Natural killer cell (primary cell): ENCODE data around the gene LUC7L. TPM values are rescaled to one million over a fixed set of nuclear protein-coding genes. Genes with fewer than 3 reads are reported as not detected.

ENCODE experiments used
- ATAC-seq, 3 donors: fragments of 150-1000 bp in 2 of 3; fragments of 200-7000 bp in 1 of 3; cut with Tn5 transposase; 1 replicate in 1 of 3; 2 replicates in 2 of 3; pipeline ENCODE4 v1.10.0; 2021; ENCODE audit warnings: mild to moderate bottlenecking in 2 of 3, moderate library complexity in 2 of 3
- DNase-seq, 2 donors: peaks; one replicate each; pipeline versions ENCODE4 v3.0.0 to v3.0.0-alpha.2; 2013 to 2021; ENCODE audit warnings: mixed read lengths in 1 of 2
- H3K27ac ChIP-seq: one replicate; pipeline ENCODE4 v1.5.1; 2013; ENCODE audit warnings: mild to moderate bottlenecking, low read length
- H3K27me3 ChIP-seq: one replicate; pipeline ENCODE4 v1.6.1; 2013; ENCODE audit warnings: low read length; ENCODE audit not compliant: control insufficient read depth, insufficient read depth
- H3K36me3 ChIP-seq: one replicate; pipeline ENCODE4 v1.6.1; 2013; ENCODE audit warnings: low read length; ENCODE audit not compliant: control insufficient read depth, insufficient read depth
- H3K4me1 ChIP-seq: one replicate; pipeline ENCODE4 v1.6.1; 2013; ENCODE audit warnings: low read length; ENCODE audit not compliant: control insufficient read depth, insufficient read depth
- H3K4me3 ChIP-seq: one replicate; pipeline ENCODE4 v1.5.1; 2013; ENCODE audit warnings: low read length
- H3K9me3 ChIP-seq: one replicate; pipeline ENCODE4 v1.6.1; 2013; ENCODE audit warnings: low read length; ENCODE audit not compliant: control insufficient read depth, insufficient read depth
- H3K27ac Mint-ChIP-seq, 2 donors: one replicate each; pipeline ENCODE4 v1.8.0; 2022; ENCODE audit warnings: mild to moderate bottlenecking in 2 of 2, mixed read lengths in 2 of 2, moderate library complexity in 1 of 2
- H3K27me3 Mint-ChIP-seq, 2 donors: one replicate each; pipeline ENCODE4 v1.8.0; 2022; ENCODE audit warnings: low read depth in 2 of 2, mixed read lengths in 2 of 2
- H3K36me3 Mint-ChIP-seq: one replicate; pipeline ENCODE4 v1.8.0; 2022; ENCODE audit warnings: mixed read lengths
- H3K4me1 Mint-ChIP-seq, 2 donors: one replicate each; pipeline ENCODE4 v1.8.0; 2022; ENCODE audit warnings: mixed read lengths in 2 of 2
- H3K4me3 Mint-ChIP-seq: one replicate; pipeline ENCODE4 v1.8.0; 2022; ENCODE audit warnings: mild to moderate bottlenecking, moderate library complexity, mixed read lengths
- H3K9me3 Mint-ChIP-seq, 2 donors: one replicate each; pipeline ENCODE4 v1.8.0; 2022; ENCODE audit warnings: mixed read lengths in 2 of 2
- CTCF ChIP-seq: fragments of 200-600 bp; IDR thresholded peaks from one replicate; pipeline ENCODE4 v1.8.0; 2022; ENCODE audit warnings: antibody characterized with exemption
- WGBS: methylation state at CpG from one replicate; pipeline ENCODE4 v1.1.7; 2013; ENCODE audit warnings: missing lambda C conversion rate; ENCODE audit not compliant: insufficient coverage; 5-methylcytosine and 5-hydroxymethylcytosine counted together
- intact Hi-C: fragments of 100-400 bp; cut with micrococcal nuclease; formaldehyde crosslinking; loops from one replicate; pipeline ENCODE4 v1.14.2; 2022
- total RNA-seq, 4 donors: library from RNA; stranded (reverse); fragments of 120-200 nt in 1 of 4; gene quantifications; one replicate each; pipeline versions ENCODE4 v1.2.3 to v1.2.4, GENCODE V29; 2013 to 2022

Gene LUC7L
- total RNA-seq, 3 donors from 2014 or later (not counting 1 experiment from before 2014, with no cell fraction given): 129 to 168 (median 153) TPM

- H3K4me1 ChIP-seq: peaks cover 11% of the 10 kb centered on the region
- H3K27ac Mint-ChIP-seq: no peak within 1 kb of the TSS
- 81% methylated on average over 15 of the region's 17 CpGs for WGBS
- no peaks in the 10 kb centered on the region for H3K9me3 ChIP-seq
- no peak within 1 kb of the TSS for H3K4me3 Mint-ChIP-seq
- peaks cover 10% of the 10 kb centered on the region in 2 donors for H3K4me1 Mint-ChIP-seq
- H3K4me3 ChIP-seq: no peak within 1 kb of the TSS
- TF ChIP-seq CTCF: no peak
- H3K36me3 Mint-ChIP-seq: no peaks in the 10 kb centered on the region
- intact Hi-C loops: no loop called here
- no peak for DNase-seq
- no peaks in the 10 kb centered on the region for H3K9me3 Mint-ChIP-seq
- H3K36me3 ChIP-seq: no peaks in the 10 kb centered on the region
- peaks cover 0 to 16% of the 10 kb centered on the region in 2 donors for H3K27me3 Mint-ChIP-seq
- ATAC-seq: no peak
- H3K27ac ChIP-seq: no peak within 1 kb of the TSS
- peaks cover 8% of the 10 kb centered on the region for H3K27me3 ChIP-seq
These were observed 76.8 kb downstream of the LUC7L start, which contains the start of gene HBZ for GRCh38 chr16:152141-153128. Gene HBZ (plus strand): TSS chr16:152644. CDS start chr16:152910, 266 bp downstream.

- no peak overlapping the region for H3K27ac Mint-ChIP-seq
- no peaks in the 10 kb centered on the region for H3K36me3 Mint-ChIP-seq
- intact Hi-C loops: no loop called here
- H3K36me3 ChIP-seq: no peaks in the 10 kb centered on the region
- no peak overlapping the region for H3K27ac ChIP-seq
- no peak overlapping the region for H3K4me3 ChIP-seq
- H3K9me3 ChIP-seq: no peaks in the 10 kb centered on the region
- no peak overlapping the region for H3K4me3 Mint-ChIP-seq
- DNase-seq: no peak
- no peak for ATAC-seq
- H3K4me1 Mint-ChIP-seq: peaks cover under 1% of the 10 kb centered on the region in 2 donors
- H3K27me3 Mint-ChIP-seq: peaks cover 3 to 6% of the 10 kb centered on the region in 2 donors
- TF ChIP-seq CTCF: no peak
- no peaks in the 10 kb centered on the region for H3K27me3 ChIP-seq
- H3K9me3 Mint-ChIP-seq: no peaks in the 10 kb centered on the region
- peaks cover under 1% of the 10 kb centered on the region for H3K4me1 ChIP-seq
- 57% methylated on average over 9 of the region's 9 CpGs for WGBS
These were observed 80.1 kb downstream of the LUC7L start for GRCh38 chr16:149024-149660.

GRCh38 chr16:146646-147045, 82.6 kb downstream of the LUC7L start:
- no peak for TF ChIP-seq CTCF
- Mint-ChIP-seq H3K4me1 (no peaks in the 10 kb centered on the region), H3K4me3 (no peak overlapping the region), H3K9me3 (no peaks in the 10 kb centered on the region), H3K27ac (no peak overlapping the region), H3K36me3 (no peaks in the 10 kb centered on the region), H3K27me3 (peaks cover 6 to 7% of the 10 kb centered on the region in 2 donors)
- intact Hi-C loops: no loop called here
- ATAC-seq: no peak
- no peaks in the 10 kb centered on the region for H3K36me3 ChIP-seq
- H3K27me3 ChIP-seq: no peaks in the 10 kb centered on the region
- no peaks in the 10 kb centered on the region for H3K4me1 ChIP-seq
- no peaks in the 10 kb centered on the region for H3K9me3 ChIP-seq
- no peak overlapping the region for H3K27ac ChIP-seq
- no peak for DNase-seq
- no peak overlapping the region for H3K4me3 ChIP-seq
- WGBS: 83% methylated on average over 2 of the region's 2 CpGs
